Neural progenitor cell (in vitro differentiated cells): ENCODE results near the gene SCN7A. TPM values are rescaled to one million over a fixed set of nuclear protein-coding genes. Genes with fewer than 3 reads are reported as not detected.

Experiments used
- DNase-seq: peaks from one replicate; pipeline ENCODE4 v3.0.0-alpha.2; 2016; ENCODE audit warnings: low spot score
- H2AFZ ChIP-seq: fragments of 200-600 bp; sonication (generic); replicated peaks from 2 replicates; pipeline ENCODE4 v1.6.1; 2016; ENCODE audit warnings: antibody characterized with exemption
- H3F3A ChIP-seq: fragments of 200-600 bp; sonication (generic); 2 replicates; pipeline ENCODE4 v1.6.1; 2016; ENCODE audit warnings: antibody characterized with exemption, low read depth
- H3K27ac ChIP-seq: fragments of 200-600 bp; sonication (generic); 2 replicates; pipeline ENCODE4 v1.5.1; 2016; ENCODE audit warnings: mild to moderate bottlenecking
- H3K27me3 ChIP-seq: fragments of 200-600 bp; sonication (generic); 2 replicates; pipeline ENCODE4 v1.6.1; 2016; ENCODE audit warnings: mild to moderate bottlenecking, moderate library complexity
- H3K36me3 ChIP-seq: fragments of 200-600 bp; sonication (generic); 2 replicates; pipeline ENCODE4 v1.5.1; 2016
- H3K4me1 ChIP-seq: fragments of 200-600 bp; sonication (generic); 2 replicates; pipeline ENCODE4 v1.6.1; 2016; ENCODE audit warnings: mixed run types
- H3K4me2 ChIP-seq: fragments of 200-600 bp; sonication (generic); 2 replicates; pipeline ENCODE4 v1.6.1; 2016
- H3K4me3 ChIP-seq: fragments of 200-600 bp; sonication (generic); 2 replicates; pipeline ENCODE4 v1.5.1; 2016
- H3K79me2 ChIP-seq: fragments of 200-600 bp; sonication (generic); 2 replicates; pipeline ENCODE4 v1.6.1; 2016; ENCODE audit warnings: low read depth
- H3K9ac ChIP-seq: fragments of 200-600 bp; sonication (generic); 2 replicates; pipeline ENCODE4 v1.6.1; 2016
- H3K9me3 ChIP-seq: fragments of 200-600 bp; sonication (generic); 2 replicates; pipeline ENCODE4 v1.5.1; 2016; ENCODE audit warnings: low read depth
- H4K20me1 ChIP-seq: fragments of 200-600 bp; sonication (generic); 2 replicates; pipeline ENCODE4 v1.6.1; 2016; ENCODE audit warnings: low read depth
- H3K27ac Mint-ChIP-seq: 3 replicates; pipeline ENCODE4 v1.8.0; 2021; ENCODE audit warnings: mixed read lengths
- H3K27me3 Mint-ChIP-seq: 2 replicates; pipeline ENCODE4 v1.8.0; 2022; ENCODE audit warnings: low read depth, mild to moderate bottlenecking, inconsistent platforms, moderate library complexity, mixed read lengths; ENCODE audit not compliant: insufficient read depth
- H3K36me3 Mint-ChIP-seq: 3 replicates; pipeline ENCODE4 v1.8.0; 2021; ENCODE audit warnings: mixed read lengths
- H3K4me1 Mint-ChIP-seq: 3 replicates; pipeline ENCODE4 v1.8.0; 2021; ENCODE audit warnings: mixed read lengths
- H3K4me3 Mint-ChIP-seq: 3 replicates; pipeline ENCODE4 v1.8.0; 2021; ENCODE audit warnings: mild to moderate bottlenecking, moderate library complexity, mixed read lengths
- H3K9me3 Mint-ChIP-seq: 3 replicates; pipeline ENCODE4 v1.8.0; 2020; ENCODE audit warnings: mixed read lengths
- EZH2 ChIP-seq: fragments of 200-600 bp; sonication (generic); IDR thresholded peaks from 2 replicates; pipeline ENCODE4 v1.6.1; 2017; ENCODE audit warnings: antibody characterized with exemption, mild to moderate bottlenecking, moderate library complexity
- EZH2phosphoT487 ChIP-seq: fragments of 200-600 bp; sonication (generic); IDR thresholded peaks from 2 replicates; pipeline ENCODE4 v1.6.1; 2017; ENCODE audit warnings: antibody characterized with exemption
- total RNA-seq: library from RNA; depleted of rRNA; stranded (reverse); fragments of >200 nt; gene quantifications from 2 replicates; pipeline ENCODE4 v1.2.3, GENCODE V29; 2015; ENCODE audit warnings: low replicate concordance
- TF ChIP-seq, protein P1 (sequence below): fragments of 200-600 bp; sonication (generic); IDR thresholded peaks from 2 replicates; pipeline ENCODE4 v1.5.1; 2017; ENCODE audit warnings: antibody characterized with exemption, mild to moderate bottlenecking

SCN7A gene
- 0.81 and 1.0 TPM in 2 replicates for total RNA-seq

DNA sequence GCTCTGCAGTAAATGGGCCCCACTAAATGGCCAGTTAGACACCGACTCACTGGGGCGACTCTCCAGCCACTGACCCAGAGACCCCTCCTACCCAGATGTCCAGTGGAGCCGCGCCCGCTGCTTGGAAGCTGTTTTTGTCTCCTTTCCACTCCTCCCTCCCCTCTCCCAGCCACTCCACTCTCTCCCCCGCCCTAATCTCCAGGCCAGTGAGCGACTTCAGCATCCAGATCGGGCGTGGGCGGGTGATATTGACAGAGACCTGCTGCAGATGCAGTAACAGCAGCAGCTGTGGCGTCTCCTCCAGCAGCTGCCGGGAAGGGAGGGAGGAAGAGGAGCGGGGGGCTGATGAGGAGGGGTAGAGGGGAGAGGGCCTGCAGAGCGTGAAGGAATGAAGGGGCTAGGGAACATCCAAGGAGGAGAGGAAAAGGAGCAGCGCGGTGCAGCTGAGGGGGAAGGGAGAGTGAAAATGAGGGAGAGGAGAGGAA is at the start of gene SCN7A:
Gene SCN7A (minus strand): TSS at position 110 of the 485 bp plus-strand sequence. CDS start 16,553 bp downstream, outside the sequence.
- no peaks in the 10 kb centered on the region for H3K9me3 Mint-ChIP-seq
- no peak within 1 kb of the TSS for H3K27ac ChIP-seq
- H3K9ac ChIP-seq = peak within 1 kb of the TSS; percentile 7

DNA sequence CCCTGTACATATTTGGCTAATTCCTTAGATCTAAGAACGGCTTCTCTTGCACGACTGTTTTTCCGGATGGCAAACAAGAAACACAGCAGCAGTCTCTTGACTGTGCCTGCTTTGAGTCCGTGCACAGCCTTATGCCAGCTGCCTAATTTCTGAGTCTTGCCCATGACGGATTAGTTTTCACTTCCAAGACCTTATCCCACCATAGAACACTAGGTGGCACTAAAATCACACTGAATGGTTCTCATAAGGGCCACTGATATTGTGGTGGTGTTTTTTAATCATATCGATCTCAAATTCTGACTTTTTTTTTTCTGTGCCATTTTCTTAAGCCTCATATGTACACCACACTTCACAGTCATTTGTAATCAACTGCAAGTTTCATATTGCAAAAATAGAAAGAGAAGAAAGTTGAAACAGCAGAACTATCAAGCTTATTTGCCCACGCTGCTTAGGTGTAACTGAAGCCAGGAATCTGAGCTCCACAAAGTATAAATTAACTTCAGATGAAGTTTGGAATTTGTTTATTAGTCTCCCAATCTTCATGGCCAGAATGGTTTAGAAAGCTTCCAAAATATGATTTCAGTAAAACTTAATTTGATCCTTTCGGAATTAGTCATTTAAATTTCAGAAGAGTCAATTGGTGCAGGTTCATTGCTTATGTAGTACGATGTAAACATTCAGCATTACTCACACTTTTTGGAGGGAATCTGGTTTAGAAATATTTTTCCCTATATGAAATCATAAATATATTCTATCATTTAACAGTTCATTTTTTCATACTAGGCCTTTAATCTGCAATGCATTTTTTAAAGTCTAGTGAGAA is 45.5 kb upstream of the SCN7A start:
- no peaks in the 10 kb centered on the region for H4K20me1 ChIP-seq
- H3K27me3 ChIP-seq = no peaks in the 10 kb centered on the region
- H3K79me2 ChIP-seq = no peaks in the 10 kb centered on the region
- Mint-ChIP-seq H3K27ac (no peak overlapping the region), H3K36me3 (no peaks in the 10 kb centered on the region), H3K4me1 (no peaks in the 10 kb centered on the region), H3K27me3 (no peaks in the 10 kb centered on the region), H3K4me3 (no peak overlapping the region), H3K9me3 (no peaks in the 10 kb centered on the region)
- no peaks in the 10 kb centered on the region for H3K36me3 ChIP-seq
- no peaks in the 10 kb centered on the region for H3K9me3 ChIP-seq
- no peak overlapping the region for H3K4me2 ChIP-seq
- no peak overlapping the region for H3K9ac ChIP-seq
- no peaks in the 10 kb centered on the region for H3F3A ChIP-seq
- DNase-seq = peak; percentile 72
- TF ChIP-seq EZH2 (no peak), EZH2phosphoT487 (no peak)
- TF ChIP-seq, protein P1, sequence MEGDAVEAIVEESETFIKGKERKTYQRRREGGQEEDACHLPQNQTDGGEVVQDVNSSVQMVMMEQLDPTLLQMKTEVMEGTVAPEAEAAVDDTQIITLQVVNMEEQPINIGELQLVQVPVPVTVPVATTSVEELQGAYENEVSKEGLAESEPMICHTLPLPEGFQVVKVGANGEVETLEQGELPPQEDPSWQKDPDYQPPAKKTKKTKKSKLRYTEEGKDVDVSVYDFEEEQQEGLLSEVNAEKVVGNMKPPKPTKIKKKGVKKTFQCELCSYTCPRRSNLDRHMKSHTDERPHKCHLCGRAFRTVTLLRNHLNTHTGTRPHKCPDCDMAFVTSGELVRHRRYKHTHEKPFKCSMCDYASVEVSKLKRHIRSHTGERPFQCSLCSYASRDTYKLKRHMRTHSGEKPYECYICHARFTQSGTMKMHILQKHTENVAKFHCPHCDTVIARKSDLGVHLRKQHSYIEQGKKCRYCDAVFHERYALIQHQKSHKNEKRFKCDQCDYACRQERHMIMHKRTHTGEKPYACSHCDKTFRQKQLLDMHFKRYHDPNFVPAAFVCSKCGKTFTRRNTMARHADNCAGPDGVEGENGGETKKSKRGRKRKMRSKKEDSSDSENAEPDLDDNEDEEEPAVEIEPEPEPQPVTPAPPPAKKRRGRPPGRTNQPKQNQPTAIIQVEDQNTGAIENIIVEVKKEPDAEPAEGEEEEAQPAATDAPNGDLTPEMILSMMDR = peak; percentile 92
- H2AFZ ChIP-seq = peak overlapping the region; percentile 74
- H3K4me3 ChIP-seq = no peak overlapping the region
- H3K27ac ChIP-seq = no peak overlapping the region
- H3K4me1 ChIP-seq = no peaks in the 10 kb centered on the region

More for the DNA sequence above, at the start of gene SCN7A:
- peaks cover 20% of the 10 kb centered on the region for H3K4me1 Mint-ChIP-seq
- peak within 1 kb of the TSS; percentile 76 for H3K27ac Mint-ChIP-seq
- no peaks in the 10 kb centered on the region for H3K36me3 ChIP-seq
- peak within 1 kb of the TSS; percentile 50 for H3K4me3 ChIP-seq
- peaks cover 7% of the 10 kb centered on the region for H3K27me3 ChIP-seq
- H4K20me1 ChIP-seq = no peaks in the 10 kb centered on the region
- TF ChIP-seq EZH2 (no peak), EZH2phosphoT487 (no peak)
- TF ChIP-seq, protein P1 = no peak
- H3K27me3 Mint-ChIP-seq = no peaks in the 10 kb centered on the region
- H3K4me2 ChIP-seq = peak within 1 kb of the TSS; percentile 77
- DNase-seq = peak; percentile 87
- no peaks in the 10 kb centered on the region for H3K9me3 ChIP-seq
- peaks cover 14% of the 10 kb centered on the region for H3K4me1 ChIP-seq
- H3K79me2 ChIP-seq = no peaks in the 10 kb centered on the region
- no peaks in the 10 kb centered on the region for H3K36me3 Mint-ChIP-seq
- H2AFZ ChIP-seq = peak within 1 kb of the TSS; percentile 94
- H3K4me3 Mint-ChIP-seq = peak within 1 kb of the TSS; percentile 83
- H3F3A ChIP-seq = peaks cover 6% of the 10 kb centered on the region

DNA sequence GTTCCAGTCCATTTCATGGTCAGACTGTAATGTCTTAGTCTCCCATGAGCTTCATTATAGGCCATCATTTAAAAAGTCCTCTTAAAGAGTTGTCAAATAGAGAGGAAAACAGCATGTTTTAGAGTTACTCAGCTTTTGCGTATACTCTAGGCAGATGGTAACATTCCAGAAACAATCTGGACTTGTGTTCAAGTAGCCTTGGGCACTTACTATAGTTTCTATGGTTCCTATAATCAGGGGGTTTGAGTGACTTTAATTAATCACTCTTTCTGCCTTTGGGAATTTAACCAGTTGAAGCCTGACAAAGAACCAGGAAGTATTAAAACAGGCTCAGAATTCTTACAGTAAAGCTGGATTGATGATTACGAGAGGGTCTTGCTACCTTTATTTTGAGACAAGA is 42.1 kb upstream of the SCN7A start:
- Histone ChIP-seq H3K27me3 (no peaks in the 10 kb centered on the region), H3K9ac (no peak overlapping the region), H3K27ac (no peak overlapping the region), H3F3A (no peaks in the 10 kb centered on the region), H4K20me1 (no peaks in the 10 kb centered on the region), H3K9me3 (no peaks in the 10 kb centered on the region), H2AFZ (no peak overlapping the region), H3K4me2 (no peak overlapping the region), H3K4me1 (no peaks in the 10 kb centered on the region), H3K4me3 (no peak overlapping the region), H3K36me3 (no peaks in the 10 kb centered on the region), H3K79me2 (no peaks in the 10 kb centered on the region)
- Mint-ChIP-seq H3K36me3 (no peaks in the 10 kb centered on the region), H3K4me1 (no peaks in the 10 kb centered on the region), H3K27me3 (no peaks in the 10 kb centered on the region), H3K27ac (no peak overlapping the region), H3K4me3 (no peak overlapping the region), H3K9me3 (no peaks in the 10 kb centered on the region)
- TF ChIP-seq EZH2phosphoT487 = no peak
- TF ChIP-seq, protein P1 = no peak
- TF ChIP-seq EZH2 = no peak
- DNase-seq = no peak
